GM23338 (cell line): ENCODE results near the gene DNAH8. TPM values are rescaled to one million over a fixed set of nuclear protein-coding genes. Genes with fewer than 3 reads are reported as not detected.

Experiments used
- ATAC-seq: fragments of 200-7000 bp; cut with Tn5 transposase; 3 replicates; pipeline ENCODE4 v1.9.1; 2020
- DNase-seq: peaks from one replicate; pipeline ENCODE4 v3.0.0-alpha.2; 2015; ENCODE audit warnings: low spot score
- H2AFZ ChIP-seq: fragments of 200-600 bp; sonication (generic); 2 replicates; pipeline ENCODE4 v1.8.0; 2016; ENCODE audit warnings: antibody characterized with exemption, mild to moderate bottlenecking, moderate library complexity
- H3F3A ChIP-seq: fragments of 200-600 bp; sonication (generic); replicated peaks from 2 replicates; pipeline ENCODE4 v1.8.0; 2017; ENCODE audit warnings: antibody characterized with exemption, mixed run types, low read depth
- H3K27ac ChIP-seq: fragments of 200-600 bp; sonication (generic); 2 replicates; pipeline ENCODE4 v1.6.1; 2016; ENCODE audit warnings: low read depth
- H3K27me3 ChIP-seq: fragments of 200-600 bp; sonication (generic); 2 replicates; pipeline ENCODE4 v1.8.0; 2016; ENCODE audit warnings: mild to moderate bottlenecking, mixed run types, moderate library complexity; ENCODE audit not compliant: insufficient read depth
- H3K36me3 ChIP-seq: fragments of 200-600 bp; sonication (generic); 2 replicates; pipeline ENCODE4 v1.8.0; 2016; ENCODE audit warnings: mild to moderate bottlenecking; ENCODE audit not compliant: insufficient read depth
- H3K4me1 ChIP-seq: fragments of 200-600 bp; sonication (generic); 2 replicates; pipeline ENCODE4 v1.8.0; 2016; ENCODE audit warnings: mild to moderate bottlenecking, moderate library complexity; ENCODE audit not compliant: insufficient read depth
- H3K4me2 ChIP-seq: fragments of 200-600 bp; sonication (generic); 2 replicates; pipeline ENCODE4 v1.7.1; 2017; ENCODE audit warnings: mixed run types
- H3K4me3 ChIP-seq: fragments of 200-600 bp; sonication (generic); 2 replicates; pipeline ENCODE4 v1.6.1; 2016; ENCODE audit warnings: mixed run types
- H3K79me2 ChIP-seq: fragments of 200-600 bp; sonication (generic); replicated peaks from 2 replicates; pipeline ENCODE4 v1.8.0; 2017; ENCODE audit warnings: mild to moderate bottlenecking; ENCODE audit not compliant: insufficient read depth
- H3K9me2 ChIP-seq: fragments of 200-600 bp; sonication (generic); 2 replicates; pipeline ENCODE4 v1.8.0; 2017; ENCODE audit not compliant: insufficient read depth
- H4K20me1 ChIP-seq: fragments of 200-600 bp; sonication (generic); replicated peaks from 2 replicates; pipeline ENCODE4 v1.8.0; 2017; ENCODE audit warnings: mild to moderate bottlenecking; ENCODE audit not compliant: insufficient read depth
- H3K27ac Mint-ChIP-seq: 2 replicates; pipeline ENCODE4 v1.8.0; 2020; ENCODE audit warnings: inconsistent platforms, mild to moderate bottlenecking, moderate library complexity, mixed read lengths
- H3K27me3 Mint-ChIP-seq: 3 replicates; pipeline ENCODE4 v1.8.0; 2022; ENCODE audit warnings: low read depth, mild to moderate bottlenecking, moderate library complexity, mixed read lengths, inconsistent platforms; ENCODE audit not compliant: insufficient read depth, poor library complexity
- H3K36me3 Mint-ChIP-seq: 3 replicates; pipeline ENCODE4 v1.8.0; 2021; ENCODE audit warnings: low read depth, mild to moderate bottlenecking, inconsistent platforms, moderate library complexity, mixed read lengths
- H3K4me1 Mint-ChIP-seq: 3 replicates; pipeline ENCODE4 v1.8.0; 2020; ENCODE audit warnings: mild to moderate bottlenecking, inconsistent platforms, mixed read lengths
- H3K4me3 Mint-ChIP-seq: 3 replicates; pipeline ENCODE4 v1.8.0; 2021; ENCODE audit warnings: moderate library complexity, mild to moderate bottlenecking, inconsistent platforms, mixed read lengths
- H3K9me3 Mint-ChIP-seq: 3 replicates; pipeline ENCODE4 v1.8.0; 2020; ENCODE audit warnings: moderate library complexity, mild to moderate bottlenecking, inconsistent platforms, mixed read lengths
- CREB1 ChIP-seq: fragments of 250-450 bp; sonication (Bioruptor Pico); IDR thresholded peaks from 2 replicates; pipeline ENCODE4 v1.5.0; 2020; ENCODE audit warnings: low read depth, mild to moderate bottlenecking, moderate library complexity
- JUNB ChIP-seq: IDR thresholded peaks from one replicate; pipeline ENCODE4 v1.6.1; 2016; ENCODE audit warnings: antibody characterized with exemption; ENCODE audit not compliant: unreplicated experiment
- POLR2AphosphoS5 ChIP-seq: IDR thresholded peaks from 2 replicates; pipeline ENCODE4 v1.6.1; 2016; ENCODE audit warnings: antibody characterized with exemption, low read depth
- ZNF114 ChIP-seq: fragments of 250-450 bp; sonication (Bioruptor Pico); IDR thresholded peaks from 2 replicates; pipeline ENCODE4 v1.5.0; 2020; ENCODE audit warnings: mild to moderate bottlenecking, moderate library complexity
- polyA plus RNA-seq: library from polyadenylated mRNA; unstranded; fragments of >200 nt; fragmentation: Nextera tagmentation; extraction: Ambion mirVana; gene quantifications from 2 replicates; pipeline ENCODE4 v1.2.1, GENCODE V29; 2016
- total RNA-seq: library from RNA; depleted of rRNA; stranded (reverse); fragments of >200 nt; shearing (Covaris generic); gene quantifications from 2 replicates; pipeline ENCODE4 v1.2.3, GENCODE V29; 2014
- TF ChIP-seq, protein P1 (sequence below): fragments of 250-450 bp; sonication (Bioruptor Pico); IDR thresholded peaks from 2 replicates; pipeline ENCODE4 v1.5.0; 2020; ENCODE audit warnings: mild to moderate bottlenecking, moderate library complexity

DNAH8 gene
- total and polyA plus RNA-seq, 2 experiments from 2014 or later, result 0.02 TPM; not detected in 1

DNA sequence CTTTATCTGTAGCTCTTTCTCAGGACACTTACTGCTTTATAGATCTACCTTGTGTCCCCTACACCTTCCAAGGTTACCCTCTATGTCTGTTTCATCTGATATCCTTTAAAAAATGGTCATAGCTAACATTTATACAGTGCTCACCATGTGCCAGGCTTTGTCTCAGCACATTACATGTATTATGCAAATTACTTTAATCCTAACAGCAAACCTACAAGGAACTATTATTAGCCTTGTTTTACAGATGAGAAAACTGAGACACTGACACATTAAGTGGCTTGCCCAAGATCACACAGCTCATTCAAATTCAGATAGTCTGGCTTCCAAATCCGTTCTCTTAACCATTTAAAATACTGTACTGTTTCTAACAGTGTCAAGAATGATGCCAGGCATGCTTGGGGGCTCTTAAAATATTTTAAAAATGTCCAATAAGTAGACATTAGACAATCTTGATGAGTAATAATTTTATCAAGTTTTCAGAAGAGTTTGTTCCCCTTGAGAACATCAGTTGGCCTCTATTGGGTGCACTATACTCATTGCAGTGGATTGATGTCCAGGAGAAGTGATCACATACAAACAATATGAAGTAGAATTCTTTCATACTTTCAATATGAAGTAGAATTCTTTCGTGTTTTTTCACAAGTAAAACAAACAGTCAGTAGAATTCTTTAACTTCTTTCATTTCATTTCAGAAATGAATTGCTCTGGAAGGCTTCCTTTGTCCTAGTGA is 69.6 kb downstream of the DNAH8 start:
- Histone ChIP-seq H3K4me2 (peak overlapping the region; percentile 42; the same call in 1 of the 2 replicates), H2AFZ (no peak overlapping the region; the same call in 1 of the 2 replicates)

More for the DNA sequence above, 69.6 kb downstream of the DNAH8 start:
- Histone ChIP-seq H3K27ac (no peak overlapping the region), H3K36me3 (no peaks in the 10 kb centered on the region), H3F3A (no peaks in the 10 kb centered on the region), H3K4me1 (peaks cover 19% of the 10 kb centered on the region), H3K9me2 (no peaks in the 10 kb centered on the region), H3K27me3 (no peaks in the 10 kb centered on the region), H3K4me3 (no peak overlapping the region), H4K20me1 (no peaks in the 10 kb centered on the region), H3K79me2 (no peaks in the 10 kb centered on the region)
- Mint-ChIP-seq H3K27me3 (no peaks in the 10 kb centered on the region), H3K36me3 (no peaks in the 10 kb centered on the region), H3K4me3 (no peak overlapping the region; the same call in 2 of the 3 replicates), H3K27ac (no peak overlapping the region), H3K9me3 (no peaks in the 10 kb centered on the region), H3K4me1 (peaks cover 18% of the 10 kb centered on the region)
- TF ChIP-seq ZNF114 (CRISPR knock-in tag) (no peak), CREB1 (no peak), POLR2AphosphoS5 (no peak), JUNB (no peak)
- TF ChIP-seq, protein P1, sequence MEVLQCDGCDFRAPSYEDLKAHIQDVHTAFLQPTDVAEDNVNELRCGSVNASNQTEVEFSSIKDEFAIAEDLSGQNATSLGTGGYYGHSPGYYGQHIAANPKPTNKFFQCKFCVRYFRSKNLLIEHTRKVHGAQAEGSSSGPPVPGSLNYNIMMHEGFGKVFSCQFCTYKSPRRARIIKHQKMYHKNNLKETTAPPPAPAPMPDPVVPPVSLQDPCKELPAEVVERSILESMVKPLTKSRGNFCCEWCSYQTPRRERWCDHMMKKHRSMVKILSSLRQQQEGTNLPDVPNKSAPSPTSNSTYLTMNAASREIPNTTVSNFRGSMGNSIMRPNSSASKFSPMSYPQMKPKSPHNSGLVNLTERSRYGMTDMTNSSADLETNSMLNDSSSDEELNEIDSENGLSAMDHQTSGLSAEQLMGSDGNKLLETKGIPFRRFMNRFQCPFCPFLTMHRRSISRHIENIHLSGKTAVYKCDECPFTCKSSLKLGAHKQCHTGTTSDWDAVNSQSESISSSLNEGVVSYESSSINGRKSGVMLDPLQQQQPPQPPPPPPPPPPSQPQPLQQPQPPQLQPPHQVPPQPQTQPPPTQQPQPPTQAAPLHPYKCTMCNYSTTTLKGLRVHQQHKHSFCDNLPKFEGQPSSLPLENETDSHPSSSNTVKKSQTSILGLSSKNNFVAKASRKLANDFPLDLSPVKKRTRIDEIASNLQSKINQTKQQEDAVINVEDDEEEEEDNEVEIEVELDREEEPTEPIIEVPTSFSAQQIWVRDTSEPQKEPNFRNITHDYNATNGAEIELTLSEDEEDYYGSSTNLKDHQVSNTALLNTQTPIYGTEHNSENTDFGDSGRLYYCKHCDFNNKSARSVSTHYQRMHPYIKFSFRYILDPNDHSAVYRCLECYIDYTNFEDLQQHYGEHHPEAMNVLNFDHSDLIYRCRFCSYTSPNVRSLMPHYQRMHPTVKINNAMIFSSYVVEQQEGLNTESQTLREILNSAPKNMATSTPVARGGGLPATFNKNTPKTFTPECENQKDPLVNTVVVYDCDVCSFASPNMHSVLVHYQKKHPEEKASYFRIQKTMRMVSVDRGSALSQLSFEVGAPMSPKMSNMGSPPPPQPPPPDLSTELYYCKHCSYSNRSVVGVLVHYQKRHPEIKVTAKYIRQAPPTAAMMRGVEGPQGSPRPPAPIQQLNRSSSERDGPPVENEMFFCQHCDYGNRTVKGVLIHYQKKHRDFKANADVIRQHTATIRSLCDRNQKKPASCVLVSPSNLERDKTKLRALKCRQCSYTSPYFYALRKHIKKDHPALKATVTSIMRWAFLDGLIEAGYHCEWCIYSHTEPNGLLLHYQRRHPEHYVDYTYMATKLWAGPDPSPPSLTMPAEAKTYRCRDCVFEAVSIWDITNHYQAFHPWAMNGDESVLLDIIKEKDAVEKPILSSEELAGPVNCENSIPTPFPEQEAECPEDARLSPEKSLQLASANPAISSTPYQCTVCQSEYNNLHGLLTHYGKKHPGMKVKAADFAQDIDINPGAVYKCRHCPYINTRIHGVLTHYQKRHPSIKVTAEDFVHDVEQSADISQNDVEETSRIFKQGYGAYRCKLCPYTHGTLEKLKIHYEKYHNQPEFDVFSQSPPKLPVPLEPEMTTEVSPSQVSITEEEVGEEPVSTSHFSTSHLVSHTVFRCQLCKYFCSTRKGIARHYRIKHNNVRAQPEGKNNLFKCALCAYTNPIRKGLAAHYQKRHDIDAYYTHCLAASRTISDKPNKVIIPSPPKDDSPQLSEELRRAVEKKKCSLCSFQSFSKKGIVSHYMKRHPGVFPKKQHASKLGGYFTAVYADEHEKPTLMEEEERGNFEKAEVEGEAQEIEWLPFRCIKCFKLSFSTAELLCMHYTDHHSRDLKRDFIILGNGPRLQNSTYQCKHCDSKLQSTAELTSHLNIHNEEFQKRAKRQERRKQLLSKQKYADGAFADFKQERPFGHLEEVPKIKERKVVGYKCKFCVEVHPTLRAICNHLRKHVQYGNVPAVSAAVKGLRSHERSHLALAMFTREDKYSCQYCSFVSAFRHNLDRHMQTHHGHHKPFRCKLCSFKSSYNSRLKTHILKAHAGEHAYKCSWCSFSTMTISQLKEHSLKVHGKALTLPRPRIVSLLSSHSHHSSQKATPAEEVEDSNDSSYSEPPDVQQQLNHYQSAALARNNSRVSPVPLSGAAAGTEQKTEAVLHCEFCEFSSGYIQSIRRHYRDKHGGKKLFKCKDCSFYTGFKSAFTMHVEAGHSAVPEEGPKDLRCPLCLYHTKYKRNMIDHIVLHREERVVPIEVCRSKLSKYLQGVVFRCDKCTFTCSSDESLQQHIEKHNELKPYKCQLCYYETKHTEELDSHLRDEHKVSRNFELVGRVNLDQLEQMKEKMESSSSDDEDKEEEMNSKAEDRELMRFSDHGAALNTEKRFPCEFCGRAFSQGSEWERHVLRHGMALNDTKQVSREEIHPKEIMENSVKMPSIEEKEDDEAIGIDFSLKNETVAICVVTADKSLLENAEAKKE (CRISPR knock-in tag), result no peak
- DNase-seq, result no peak
- no peak for ATAC-seq
